Vagina (tissue), 2 donors: Measurements from ENCODE around the gene TMPRSS3. TPM values are rescaled to one million over a fixed set of nuclear protein-coding genes. Genes with fewer than 3 reads are reported as not detected.
A peak's percentile ranks its signal among the peaks of the same experiment; 100 is the strongest.

Experiments used
- DNase-seq, 2 donors: peaks; one replicate each; pipeline ENCODE4 v3.0.0-alpha.2; 2017; ENCODE audit errors: extremely low spot score in 2 of 2
- H3K27ac ChIP-seq: fragments of 200-600 bp; sonication (generic); one replicate; pipeline ENCODE4 v1.5.1; 2019
- H3K27me3 ChIP-seq: fragments of 200-600 bp; sonication (generic); one replicate; pipeline ENCODE4 v1.5.1; 2019
- H3K36me3 ChIP-seq, 2 donors: fragments of 200-600 bp; sonication (generic); one replicate each; pipeline ENCODE4 v1.5.1; 2017 to 2019
- H3K4me1 ChIP-seq: fragments of 200-600 bp; sonication (generic); one replicate; pipeline ENCODE4 v1.5.1; 2019
- H3K4me3 ChIP-seq, 2 donors: fragments of 200-600 bp; sonication (generic); 1 replicate in 1 of 2; 2 replicates in 1 of 2; pipeline ENCODE4 v1.5.1; 2016 to 2019
- H3K9me3 ChIP-seq: fragments of 200-600 bp; sonication (generic); one replicate; pipeline ENCODE4 v1.5.1; 2019
- CTCF ChIP-seq, 3 experiments: fragments of 450-650 bp in 2 of 3; fragments of 200-600 bp in 1 of 3; sonication (generic) in 1 of 3; IDR thresholded peaks; one replicate each; pipeline ENCODE4 v1.5.1; 2017 to 2019; ENCODE audit warnings: antibody characterized with exemption in 3 of 3, mild to moderate bottlenecking in 2 of 3, moderate library complexity in 2 of 3
- POLR2A ChIP-seq, 2 donors: fragments of 450-650 bp; IDR thresholded peaks; one replicate each; pipeline ENCODE4 v1.6.1; 2017; ENCODE audit warnings: antibody characterized with exemption in 2 of 2, mild to moderate bottlenecking in 2 of 2, moderate library complexity in 2 of 2
- POLR2AphosphoS5 ChIP-seq, 2 donors: sonication (generic); formaldehyde crosslinking; IDR thresholded peaks; one replicate each; pipeline ENCODE4 v1.9.0; 2017; ENCODE audit warnings: antibody characterized with exemption in 2 of 2, mild to moderate bottlenecking in 2 of 2, low read depth in 1 of 2; ENCODE audit not compliant: insufficient read depth in 1 of 2
- intact Hi-C: fragments of 100-400 bp; cut with DNase I; formaldehyde crosslinking; loops from one replicate; pipeline ENCODE4 v1.15.1; 2023
- total RNA-seq: library from RNA; depleted of rRNA; stranded (reverse); fragments of >200 nt; gene quantifications from one replicate; pipeline ENCODE4 v1.2.3, GENCODE V29; 2016

The TMPRSS3 gene
- total RNA-seq, 1 donor from 2014 or later = 0.25 TPM

DNA sequence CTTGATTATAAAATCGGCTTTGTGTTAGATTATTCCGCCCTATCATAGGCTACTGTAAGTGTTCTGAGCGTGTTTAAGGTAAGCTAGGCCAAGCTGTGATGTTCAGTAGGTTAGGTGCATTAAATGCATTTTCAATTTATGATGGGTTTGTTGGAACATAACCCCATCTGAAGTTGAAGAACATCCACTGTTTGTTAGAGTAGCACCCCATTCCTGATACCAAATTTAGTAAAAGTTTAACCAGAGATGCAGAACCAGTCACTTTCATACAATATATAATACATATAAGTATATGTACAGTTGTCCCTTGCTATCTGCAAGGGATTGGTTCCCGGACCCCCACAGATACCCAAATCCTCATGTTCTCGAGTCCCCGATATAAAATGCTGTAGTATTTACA, 24.0 kb upstream of the TMPRSS3 start:
- no peak overlapping the region for H3K4me3 ChIP-seq
- TF ChIP-seq POLR2AphosphoS5 (IDR thresholded peaks at IDR 0.05; ENCODE audit: insufficient read depth in 1 of 2, low read depth in 1 of 2) = no peak
- no peak for TF ChIP-seq CTCF (IDR thresholded peaks at IDR 0.05)
- no peak for TF ChIP-seq POLR2A (IDR thresholded peaks at IDR 0.05)
- H3K4me1 ChIP-seq = no peaks in the 10 kb centered on the region
- intact Hi-C loops = no loop called here
- no peaks in the 10 kb centered on the region for H3K27me3 ChIP-seq
- H3K9me3 ChIP-seq = no peaks in the 10 kb centered on the region
- H3K27ac ChIP-seq = no peak overlapping the region
- no peaks in the 10 kb centered on the region for H3K36me3 ChIP-seq
- no peak for DNase-seq

DNA sequence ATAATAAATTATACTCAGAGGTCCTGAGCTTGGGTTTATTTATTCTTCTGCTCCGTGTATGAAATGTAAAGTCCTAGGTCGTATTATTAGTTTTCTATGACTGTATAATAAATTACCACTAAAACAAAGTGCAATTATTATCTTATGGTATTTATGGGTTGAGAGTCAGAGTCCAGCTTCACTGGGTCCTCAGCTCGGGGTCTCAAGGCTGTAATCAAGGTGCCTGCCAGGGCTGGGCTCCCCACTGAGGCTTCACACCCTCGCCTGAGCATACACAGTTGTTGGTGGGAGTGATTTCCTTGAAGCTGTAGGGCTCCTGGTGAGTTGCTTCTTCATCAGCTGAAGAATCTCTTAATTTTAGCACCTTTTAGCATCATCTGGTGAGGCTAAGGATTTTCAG, 23.0 kb upstream of the TMPRSS3 start:
- H3K27ac ChIP-seq = no peak overlapping the region
- no peaks in the 10 kb centered on the region for H3K4me1 ChIP-seq
- intact Hi-C loops = no loop called here
- H3K4me3 ChIP-seq = no peak overlapping the region
- H3K27me3 ChIP-seq = no peaks in the 10 kb centered on the region
- H3K9me3 ChIP-seq = no peaks in the 10 kb centered on the region
- H3K36me3 ChIP-seq = no peaks in the 10 kb centered on the region
- no peak for DNase-seq
- TF ChIP-seq CTCF (IDR thresholded peaks at IDR 0.05) (no peak), POLR2A (IDR thresholded peaks at IDR 0.05) (no peak), POLR2AphosphoS5 (IDR thresholded peaks at IDR 0.05; ENCODE audit: insufficient read depth in 1 of 2, low read depth in 1 of 2) (no peak)

- Histone ChIP-seq H3K9me3 (no peaks in the 10 kb centered on the region), H3K4me3 (no peak overlapping the region), H3K27ac (no peak overlapping the region), H3K27me3 (no peaks in the 10 kb centered on the region), H3K36me3 (no peaks in the 10 kb centered on the region), H3K4me1 (no peaks in the 10 kb centered on the region)
- intact Hi-C loops = no loop called here
- no peak for DNase-seq
- TF ChIP-seq CTCF (IDR thresholded peaks at IDR 0.05) (no peak), POLR2AphosphoS5 (IDR thresholded peaks at IDR 0.05; ENCODE audit: insufficient read depth in 1 of 2, low read depth in 1 of 2) (no peak), POLR2A (IDR thresholded peaks at IDR 0.05) (no peak)
Observed at GRCh38 chr21:42417533-42417932, 21.7 kb upstream of the TMPRSS3 start.

- H3K4me1 ChIP-seq = no peaks in the 10 kb centered on the region
- H3K27me3 ChIP-seq = no peaks in the 10 kb centered on the region
- no peak overlapping the region for H3K4me3 ChIP-seq
- no peaks in the 10 kb centered on the region for H3K36me3 ChIP-seq
- peak in 1 of 2 donors; percentile 11 for TF ChIP-seq POLR2AphosphoS5 (IDR thresholded peaks at IDR 0.05; ENCODE audit: insufficient read depth in 1 of 2, low read depth in 1 of 2)
- TF ChIP-seq POLR2A (IDR thresholded peaks at IDR 0.05) = no peak
- intact Hi-C loops = no loop called here
- DNase-seq = no peak
- no peak overlapping the region for H3K27ac ChIP-seq
- H3K9me3 ChIP-seq = no peaks in the 10 kb centered on the region
Observed at GRCh38 chr21:42414928-42415769, 19.3 kb upstream of the TMPRSS3 start.

- H3K27me3 ChIP-seq = no peaks in the 10 kb centered on the region
- intact Hi-C loops = no loop called here
- DNase-seq = no peak
- no peaks in the 10 kb centered on the region for H3K36me3 ChIP-seq
- TF ChIP-seq POLR2AphosphoS5 (IDR thresholded peaks at IDR 0.05; ENCODE audit: insufficient read depth in 1 of 2, low read depth in 1 of 2) (no peak), CTCF (IDR thresholded peaks at IDR 0.05) (no peak), POLR2A (IDR thresholded peaks at IDR 0.05) (no peak)
- H3K9me3 ChIP-seq = no peaks in the 10 kb centered on the region
- no peak overlapping the region for H3K4me3 ChIP-seq
- no peaks in the 10 kb centered on the region for H3K4me1 ChIP-seq
- no peak overlapping the region for H3K27ac ChIP-seq
Observed at GRCh38 chr21:42414553-42414927, 18.7 kb upstream of the TMPRSS3 start.
